Stromal cell of bone marrow (primary cell): ENCODE results near the gene FMO3.

Experiments used
- DNase-seq: peaks from one replicate; pipeline ENCODE4 v3.0.0-alpha.2; 2012; ENCODE audit warnings: low read depth

The FMO3 gene

GRCh38 chr1:171090604-171091003 lies at the start of gene FMO3:
FMO3 (plus strand) TSS chr1:171090905; CDS start chr1:171092659, 1,754 bp downstream.
- no peak for DNase-seq

- DNase-seq: no peak
Measured at GRCh38 chr1:171048014-171048413, 42.7 kb upstream of the FMO3 start.

- DNase-seq: no peak
Measured at GRCh38 chr1:171052977-171053376, 37.7 kb upstream of the FMO3 start.

- DNase-seq: peak; percentile 3
Measured at GRCh38 chr1:171055966-171056643, 34.6 kb upstream of the FMO3 start.

GRCh38 chr1:171061425-171062143 lies 29.1 kb upstream of the FMO3 start:
- DNase-seq: no peak

- no peak for DNase-seq
Measured at GRCh38 chr1:171062902-171063301, 27.8 kb upstream of the FMO3 start.

GRCh38 chr1:171075041-171075440 lies 15.7 kb upstream of the FMO3 start:
- no peak for DNase-seq

- DNase-seq: peak; percentile 49
Measured at GRCh38 chr1:171081314-171081753, 9.4 kb upstream of the FMO3 start.

GRCh38 chr1:171081763-171082201 lies 8.9 kb upstream of the FMO3 start:
- DNase-seq: no peak

GRCh38 chr1:171082606-171083005 lies 8.1 kb upstream of the FMO3 start:
- no peak for DNase-seq

- DNase-seq: no peak
Measured at GRCh38 chr1:171083222-171083621, 7.5 kb upstream of the FMO3 start.

- no peak for DNase-seq
Measured at GRCh38 chr1:171084091-171084490, 6.6 kb upstream of the FMO3 start.

GRCh38 chr1:171084870-171085269 lies 5.8 kb upstream of the FMO3 start:
- DNase-seq: no peak

- DNase-seq: no peak
Measured at GRCh38 chr1:171087896-171088295, 2.8 kb upstream of the FMO3 start.

- DNase-seq: no peak
Measured at GRCh38 chr1:171103862-171104261, 13.2 kb downstream of the FMO3 start.

GRCh38 chr1:171107262-171107940 lies 16.7 kb downstream of the FMO3 start:
- no peak for DNase-seq

GRCh38 chr1:171107969-171108368 lies 17.3 kb downstream of the FMO3 start:
- DNase-seq: no peak

- no peak for DNase-seq
Measured at GRCh38 chr1:171109966-171110365, 19.3 kb downstream of the FMO3 start.

GRCh38 chr1:171110621-171111326 lies 20.1 kb downstream of the FMO3 start:
- DNase-seq: peak; percentile 36

GRCh38 chr1:171112119-171112518 lies 21.4 kb downstream of the FMO3 start:
- no peak for DNase-seq

- DNase-seq: no peak
Measured at GRCh38 chr1:171113382-171113781, 22.7 kb downstream of the FMO3 start.

- DNase-seq: no peak
Measured at GRCh38 chr1:171115280-171115897, 24.7 kb downstream of the FMO3 start.
